A673 (cell line): ENCODE measurements around the gene PADI1. TPM values are rescaled to one million over a fixed set of nuclear protein-coding genes. Genes with fewer than 3 reads are reported as not detected.

Experiments used
- BruUV-seq: library from RNA; stranded (reverse); fragments of 400-500 nt; replicated peaks from 2 replicates; lab custom pipeline; 2021; lab: Mats Ljungman, UMichigan
- CTCF ChIA-PET: fragments of 300-600 bp; sonication (Branson Sonifier 250); formaldehyde crosslinking; loops from one replicate; lab custom pipeline; 2022; ENCODE audit warnings: antibody characterized with exemption; lab: Charles Lee
- POLR2A ChIA-PET: fragments of 300-600 bp; sonication (Branson Sonifier 250); formaldehyde crosslinking; loops from one replicate; lab custom pipeline; 2022; ENCODE audit warnings: antibody characterized with exemption; ENCODE audit not compliant: low non-redundant PET; lab: Charles Lee
- DNase-seq: peaks from one replicate; pipeline ENCODE4 v3.0.0-alpha.2; 2015; ENCODE audit warnings: low spot score
- H3K27ac ChIP-seq: fragments of 200-600 bp; sonication (generic); 2 replicates; pipeline ENCODE4 v1.5.1; 2016; ENCODE audit warnings: mixed run types, low read depth, mild to moderate bottlenecking, mixed read lengths, antibody characterized with exemption, low read length; ENCODE audit not compliant: poor library complexity, severe bottlenecking
- H3K27me3 ChIP-seq: fragments of 200-600 bp; sonication (generic); replicated peaks from 2 replicates; pipeline ENCODE4 v1.6.1; 2017; ENCODE audit warnings: mixed run types, low read depth, mild to moderate bottlenecking, mixed read lengths, antibody characterized with exemption, low read length; ENCODE audit not compliant: insufficient read depth, poor library complexity
- H3K36me3 ChIP-seq: fragments of 200-600 bp; sonication (generic); 2 replicates; pipeline ENCODE4 v1.6.1; 2016; ENCODE audit warnings: mixed run types, mild to moderate bottlenecking, mixed read lengths, antibody characterized with exemption, low read length; ENCODE audit not compliant: insufficient read depth, poor library complexity, severe bottlenecking
- H3K4me1 ChIP-seq: fragments of 200-600 bp; sonication (generic); 2 replicates; pipeline ENCODE4 v1.6.1; 2017; ENCODE audit warnings: mixed run types, mild to moderate bottlenecking, mixed read lengths, antibody characterized with exemption, low read length; ENCODE audit not compliant: insufficient read depth, poor library complexity, severe bottlenecking
- H3K4me3 ChIP-seq: fragments of 200-600 bp; sonication (generic); 2 replicates; pipeline ENCODE4 v1.5.1; 2016; ENCODE audit warnings: low read depth, mixed run types, mild to moderate bottlenecking, mixed read lengths, low read length; ENCODE audit not compliant: poor library complexity, severe bottlenecking
- H3K9me3 ChIP-seq: fragments of 200-600 bp; sonication (generic); 2 replicates; pipeline ENCODE4 v1.6.1; 2016; ENCODE audit warnings: mixed run types, low read depth, mild to moderate bottlenecking, mixed read lengths, antibody characterized with exemption, low read length; ENCODE audit not compliant: poor library complexity, severe bottlenecking
- EZH2 ChIP-seq: fragments of 200-600 bp; sonication (generic); IDR thresholded peaks from 2 replicates; pipeline ENCODE4 v1.6.1; 2017; ENCODE audit warnings: borderline replicate concordance, low read depth, mild to moderate bottlenecking, mixed read lengths, antibody characterized with exemption, low read length; ENCODE audit not compliant: poor library complexity, severe bottlenecking
- intact Hi-C: fragments of 100-400 bp; cut with micrococcal nuclease; formaldehyde crosslinking; loops from one replicate; pipeline ENCODE4 v1.10.0; 2022; ENCODE audit not compliant: unreplicated experiment
- total RNA-seq: library from RNA; stranded (reverse); gene quantifications from 2 replicates; pipeline ENCODE4 v1.2.3, GENCODE V29; 2021
- TF ChIP-seq, protein P1 (sequence below): fragments of 300-800, 200-600 bp; sonication (generic); conservative IDR thresholded peaks from 2 replicates; pipeline ENCODE4 v1.5.1; 2017; ENCODE audit warnings: low read depth, mild to moderate bottlenecking, antibody characterized with exemption, low read length, moderate library complexity, mixed read lengths

PADI1 gene
- total RNA-seq, 1 experiment from 2014 or later, result 0.56 TPM

DNA sequence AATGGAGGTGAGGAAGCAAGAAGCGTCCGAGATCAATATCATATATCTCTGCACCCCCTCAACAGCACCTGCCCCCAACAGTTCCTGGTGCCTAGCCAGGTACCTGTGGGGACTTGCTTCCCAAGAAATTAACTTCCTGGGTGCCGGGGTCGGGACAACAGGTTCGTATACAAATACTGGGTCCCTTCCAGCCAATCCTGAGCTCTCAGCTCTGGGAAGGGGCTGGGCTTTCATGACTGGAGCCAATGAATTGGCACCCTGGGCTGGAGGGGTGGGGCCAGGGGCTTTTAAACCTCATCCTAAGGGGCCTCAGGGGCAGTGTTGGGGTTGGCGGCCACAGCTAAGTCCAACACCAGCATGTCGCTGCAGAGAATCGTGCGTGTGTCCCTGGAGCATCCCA is 43.9 kb downstream of the PADI1 start, which contains the start of gene PADI3:
Gene PADI3 (plus strand): TSS at position 318 of the 400 bp plus-strand sequence. CDS start 40 bp downstream, at position 358.
- DNase-seq, result no peak
- TF ChIP-seq, protein P1, sequence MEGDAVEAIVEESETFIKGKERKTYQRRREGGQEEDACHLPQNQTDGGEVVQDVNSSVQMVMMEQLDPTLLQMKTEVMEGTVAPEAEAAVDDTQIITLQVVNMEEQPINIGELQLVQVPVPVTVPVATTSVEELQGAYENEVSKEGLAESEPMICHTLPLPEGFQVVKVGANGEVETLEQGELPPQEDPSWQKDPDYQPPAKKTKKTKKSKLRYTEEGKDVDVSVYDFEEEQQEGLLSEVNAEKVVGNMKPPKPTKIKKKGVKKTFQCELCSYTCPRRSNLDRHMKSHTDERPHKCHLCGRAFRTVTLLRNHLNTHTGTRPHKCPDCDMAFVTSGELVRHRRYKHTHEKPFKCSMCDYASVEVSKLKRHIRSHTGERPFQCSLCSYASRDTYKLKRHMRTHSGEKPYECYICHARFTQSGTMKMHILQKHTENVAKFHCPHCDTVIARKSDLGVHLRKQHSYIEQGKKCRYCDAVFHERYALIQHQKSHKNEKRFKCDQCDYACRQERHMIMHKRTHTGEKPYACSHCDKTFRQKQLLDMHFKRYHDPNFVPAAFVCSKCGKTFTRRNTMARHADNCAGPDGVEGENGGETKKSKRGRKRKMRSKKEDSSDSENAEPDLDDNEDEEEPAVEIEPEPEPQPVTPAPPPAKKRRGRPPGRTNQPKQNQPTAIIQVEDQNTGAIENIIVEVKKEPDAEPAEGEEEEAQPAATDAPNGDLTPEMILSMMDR, result no peak
- no peak for TF ChIP-seq EZH2
- no peak within 1 kb of the TSS for H3K4me3 ChIP-seq
- no peak within 1 kb of the TSS for H3K27ac ChIP-seq
- H3K36me3 ChIP-seq, result no peaks in the 10 kb centered on the region
- ChIA-PET CTCF (no interaction called here), POLR2A (no interaction called here)
- H3K9me3 ChIP-seq, result no peaks in the 10 kb centered on the region
- H3K27me3 ChIP-seq, result no peaks in the 10 kb centered on the region
- intact Hi-C loops, result no loop called here
- no TSS peak for BruUV-seq
- H3K4me1 ChIP-seq, result no peaks in the 10 kb centered on the region

DNA sequence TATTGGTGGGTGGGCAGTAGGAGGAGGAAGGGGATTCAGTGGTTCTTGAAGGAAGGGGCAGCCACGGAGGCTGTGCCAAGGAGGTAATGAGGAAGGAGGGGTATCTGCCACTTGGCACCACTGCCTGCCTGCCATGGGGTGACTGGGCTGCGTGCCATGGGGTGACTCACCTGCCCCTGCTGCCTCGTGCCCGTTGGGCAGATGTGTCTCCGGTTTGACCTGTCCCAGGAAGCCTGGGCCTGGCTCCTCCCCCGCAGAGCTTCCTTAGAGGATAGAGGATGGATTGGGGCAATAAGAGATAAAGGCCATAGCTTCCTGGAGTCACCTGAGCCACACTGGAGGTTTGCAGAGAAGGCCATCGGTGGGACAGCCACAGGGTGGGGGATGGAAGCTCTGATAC is 45.7 kb downstream of the PADI1 start:
- CTCF ChIA-PET, result no interaction called here
- Histone ChIP-seq H3K36me3 (no peaks in the 10 kb centered on the region), H3K9me3 (no peaks in the 10 kb centered on the region), H3K27ac (no peak overlapping the region), H3K4me1 (no peaks in the 10 kb centered on the region), H3K27me3 (no peaks in the 10 kb centered on the region), H3K4me3 (no peak overlapping the region)
- POLR2A ChIA-PET, result no interaction called here
- BruUV-seq, result no TSS peak
- TF ChIP-seq, protein P1, result no peak
- no peak for TF ChIP-seq EZH2
- intact Hi-C loops, result no loop called here
- no peak for DNase-seq

DNA sequence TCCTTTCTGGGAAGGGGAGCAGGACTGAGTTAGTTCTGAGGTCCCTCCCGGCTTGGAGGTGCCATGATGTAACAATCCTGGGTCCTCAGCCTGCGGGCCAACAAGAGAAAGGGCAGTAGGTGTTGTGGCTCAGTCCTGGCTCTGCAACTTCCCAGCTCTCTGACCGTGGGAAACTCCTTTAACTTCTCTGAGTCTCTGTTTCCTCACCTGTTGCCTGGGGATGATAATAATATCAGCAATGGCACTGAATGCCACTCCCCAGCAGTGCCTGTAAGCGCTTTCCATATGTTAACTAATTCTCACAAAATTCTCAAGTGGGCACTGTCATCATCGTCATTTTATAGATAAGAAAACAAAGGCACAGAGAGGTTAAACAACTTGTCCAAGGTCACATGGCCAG is 46.3 kb downstream of the PADI1 start:
- Histone ChIP-seq H3K27ac (no peak overlapping the region), H3K4me1 (no peaks in the 10 kb centered on the region), H3K27me3 (no peaks in the 10 kb centered on the region), H3K9me3 (no peaks in the 10 kb centered on the region), H3K4me3 (no peak overlapping the region), H3K36me3 (no peaks in the 10 kb centered on the region)
- intact Hi-C loops, result no loop called here
- DNase-seq, result no peak
- BruUV-seq, result no TSS peak
- no peak for TF ChIP-seq EZH2
- ChIA-PET CTCF (no interaction called here), POLR2A (no interaction called here)

DNA sequence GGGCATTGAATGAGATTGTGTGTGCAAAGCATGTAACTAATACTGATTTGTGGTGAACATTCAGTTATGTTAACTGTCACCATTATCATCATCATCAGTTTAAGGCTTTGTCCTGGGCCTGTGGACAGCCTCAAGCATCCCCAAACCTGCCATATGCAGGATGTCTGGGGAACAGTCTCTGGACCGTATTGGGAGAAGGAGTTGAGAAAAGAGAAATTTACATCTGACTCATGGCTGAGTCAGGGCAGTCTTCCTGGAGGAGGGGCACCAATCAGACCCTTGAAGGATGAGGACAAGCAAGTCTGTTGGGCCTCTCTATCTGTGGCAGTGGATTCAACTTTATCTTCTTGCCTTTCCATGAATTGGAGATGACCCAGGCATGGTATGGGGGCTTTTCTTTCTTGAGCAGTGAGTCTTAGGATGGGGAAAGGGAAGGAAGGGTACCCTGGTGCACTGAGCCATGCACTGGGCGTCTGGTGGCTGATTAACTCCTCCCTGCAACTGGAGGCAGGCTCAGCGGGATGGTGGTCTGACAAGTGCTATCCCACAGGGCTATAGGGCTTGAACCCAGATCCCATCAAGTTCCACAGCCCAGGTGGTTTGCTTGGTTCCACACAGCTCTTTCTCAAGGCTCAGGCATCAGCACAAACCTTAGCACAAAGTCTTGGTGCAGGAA is 46.9 kb downstream of the PADI1 start:
- intact Hi-C loops, result no loop called here
- no peak for DNase-seq

More for the DNA sequence above, 46.9 kb downstream of the PADI1 start:
- H3K4me3 ChIP-seq, result no peak overlapping the region
- no peaks in the 10 kb centered on the region for H3K27me3 ChIP-seq
- H3K27ac ChIP-seq, result no peak overlapping the region
- H3K36me3 ChIP-seq, result no peaks in the 10 kb centered on the region
- TF ChIP-seq, protein P1, result no peak
- TF ChIP-seq EZH2, result no peak
- no peaks in the 10 kb centered on the region for H3K9me3 ChIP-seq
- ChIA-PET POLR2A (no interaction called here), CTCF (no interaction called here)
- no TSS peak for BruUV-seq
- no peaks in the 10 kb centered on the region for H3K4me1 ChIP-seq
